ENCODE measurements around the gene STRAP.

STRAP gene

GRCh38 chr12:15880721-15881120, 1.5 kb upstream of the STRAP start:
- no peak overlapping the region for H3K4me3 ChIP-seq (ENCODE audit: low read length)
- peaks cover 34% of the 10 kb centered on the region for H3K79me2 ChIP-seq (ENCODE audit: low read length)
- H3K9me3 ChIP-seq (replicated peaks; ENCODE audit: insufficient read depth, low read length): no peaks in the 10 kb centered on the region
- no peak for DNase-seq
- H3K27me3 ChIP-seq (replicated peaks; ENCODE audit: insufficient read depth, low read length): no peaks in the 10 kb centered on the region
- H3K36me3 ChIP-seq (replicated peaks; ENCODE audit: insufficient read depth, low read length): no peaks in the 10 kb centered on the region
- H4K20me1 ChIP-seq (ENCODE audit: insufficient read depth, low read length): peaks cover 3% of the 10 kb centered on the region; the same call in 1 of the 2 replicates
- 0 out of 2 replicates have a peak, but pooled peaks cover 6% of the 10 kb centered on the region for H3F3A ChIP-seq (ENCODE audit: insufficient read depth, low read length)
- H3K4me1 ChIP-seq (ENCODE audit: low read length): 0 out of 2 replicates have a peak, but pooled peaks cover 16% of the 10 kb centered on the region
- TF ChIP-seq, protein P1, sequence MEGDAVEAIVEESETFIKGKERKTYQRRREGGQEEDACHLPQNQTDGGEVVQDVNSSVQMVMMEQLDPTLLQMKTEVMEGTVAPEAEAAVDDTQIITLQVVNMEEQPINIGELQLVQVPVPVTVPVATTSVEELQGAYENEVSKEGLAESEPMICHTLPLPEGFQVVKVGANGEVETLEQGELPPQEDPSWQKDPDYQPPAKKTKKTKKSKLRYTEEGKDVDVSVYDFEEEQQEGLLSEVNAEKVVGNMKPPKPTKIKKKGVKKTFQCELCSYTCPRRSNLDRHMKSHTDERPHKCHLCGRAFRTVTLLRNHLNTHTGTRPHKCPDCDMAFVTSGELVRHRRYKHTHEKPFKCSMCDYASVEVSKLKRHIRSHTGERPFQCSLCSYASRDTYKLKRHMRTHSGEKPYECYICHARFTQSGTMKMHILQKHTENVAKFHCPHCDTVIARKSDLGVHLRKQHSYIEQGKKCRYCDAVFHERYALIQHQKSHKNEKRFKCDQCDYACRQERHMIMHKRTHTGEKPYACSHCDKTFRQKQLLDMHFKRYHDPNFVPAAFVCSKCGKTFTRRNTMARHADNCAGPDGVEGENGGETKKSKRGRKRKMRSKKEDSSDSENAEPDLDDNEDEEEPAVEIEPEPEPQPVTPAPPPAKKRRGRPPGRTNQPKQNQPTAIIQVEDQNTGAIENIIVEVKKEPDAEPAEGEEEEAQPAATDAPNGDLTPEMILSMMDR (IDR thresholded peaks at IDR 0.05; ENCODE audit: low read length): no peak
- no peak for TF ChIP-seq EZH2phosphoT487 (IDR thresholded peaks at IDR 0.05; ENCODE audit: low read length)
- no peak for TF ChIP-seq EZH2 (optimal IDR thresholded peaks at IDR 0.05; ENCODE audit: low read depth, low read length)
- H3K27ac ChIP-seq (ENCODE audit: low read length): no peak overlapping the region
- H2AFZ ChIP-seq (ENCODE audit: low read length): no peak overlapping the region
- H3K9me2 ChIP-seq (replicated peaks; ENCODE audit: insufficient read depth, low read length): no peaks in the 10 kb centered on the region
- H3K9ac ChIP-seq (ENCODE audit: low read length): no peak overlapping the region
- H3K4me2 ChIP-seq (ENCODE audit: low read depth, low read length): no peak overlapping the region

GRCh38 chr12:15883536-15883935, 1.3 kb downstream of the STRAP start:
- H2AFZ ChIP-seq (ENCODE audit: low read length): no peak overlapping the region
- H3K4me3 ChIP-seq (ENCODE audit: low read length): peak overlapping the region; percentile 94
- no peak overlapping the region; the same call in 1 of the 2 replicates for H3K27ac ChIP-seq (ENCODE audit: low read length)
- H4K20me1 ChIP-seq (ENCODE audit: insufficient read depth, low read length): peaks cover 21% of the 10 kb centered on the region; the same call in 1 of the 2 replicates
- H3K9me3 ChIP-seq (replicated peaks; ENCODE audit: insufficient read depth, low read length): no peaks in the 10 kb centered on the region
- DNase-seq: no peak
- peak overlapping the region; percentile 93 for H3K4me2 ChIP-seq (ENCODE audit: low read depth, low read length)
- TF ChIP-seq, protein P1 (IDR thresholded peaks at IDR 0.05; ENCODE audit: low read length): no peak
- TF ChIP-seq EZH2phosphoT487 (IDR thresholded peaks at IDR 0.05; ENCODE audit: low read length): no peak
- no peak for TF ChIP-seq EZH2 (optimal IDR thresholded peaks at IDR 0.05; ENCODE audit: low read depth, low read length)
- H3K79me2 ChIP-seq (ENCODE audit: low read length): peaks cover 62% of the 10 kb centered on the region
- 0 out of 2 replicates have a peak, but pooled peaks cover 6% of the 10 kb centered on the region for H3F3A ChIP-seq (ENCODE audit: insufficient read depth, low read length)
- no peaks in the 10 kb centered on the region for H3K9me2 ChIP-seq (replicated peaks; ENCODE audit: insufficient read depth, low read length)
- H3K36me3 ChIP-seq (replicated peaks; ENCODE audit: insufficient read depth, low read length): no peaks in the 10 kb centered on the region
- H3K4me1 ChIP-seq (ENCODE audit: low read length): 0 out of 2 replicates have a peak, but pooled peaks cover 16% of the 10 kb centered on the region
- no peaks in the 10 kb centered on the region for H3K27me3 ChIP-seq (replicated peaks; ENCODE audit: insufficient read depth, low read length)
- peak overlapping the region; percentile 96; the same call in 1 of the 2 replicates for H3K9ac ChIP-seq (ENCODE audit: low read length)

- Histone ChIP-seq H3K27ac (ENCODE audit: low read length) (no peak overlapping the region), H4K20me1 (ENCODE audit: insufficient read depth, low read length) (peaks cover 21% of the 10 kb centered on the region; the same call in 1 of the 2 replicates), H3K27me3 (replicated peaks; ENCODE audit: insufficient read depth, low read length) (no peaks in the 10 kb centered on the region), H3K9ac (ENCODE audit: low read length) (no peak overlapping the region), H3K4me1 (ENCODE audit: low read length) (0 out of 2 replicates have a peak, but pooled peaks cover 10% of the 10 kb centered on the region), H3K4me3 (ENCODE audit: low read length) (no peak overlapping the region), H3F3A (ENCODE audit: insufficient read depth, low read length) (0 out of 2 replicates have a peak, but pooled peaks cover 6% of the 10 kb centered on the region), H3K9me3 (replicated peaks; ENCODE audit: insufficient read depth, low read length) (no peaks in the 10 kb centered on the region), H3K4me2 (ENCODE audit: low read depth, low read length) (no peak overlapping the region), H3K36me3 (replicated peaks; ENCODE audit: insufficient read depth, low read length) (peaks cover 3% of the 10 kb centered on the region; the same call in 1 of the 2 replicates), H2AFZ (ENCODE audit: low read length) (no peak overlapping the region), H3K79me2 (ENCODE audit: low read length) (peaks cover 79% of the 10 kb centered on the region), H3K9me2 (replicated peaks; ENCODE audit: insufficient read depth, low read length) (no peaks in the 10 kb centered on the region)
- no peak for DNase-seq
- TF ChIP-seq, protein P1 (IDR thresholded peaks at IDR 0.05; ENCODE audit: low read length): no peak
- TF ChIP-seq EZH2phosphoT487 (IDR thresholded peaks at IDR 0.05; ENCODE audit: low read length) (no peak), EZH2 (optimal IDR thresholded peaks at IDR 0.05; ENCODE audit: low read depth, low read length) (no peak)
Measured at GRCh38 chr12:15886372-15887042, 4.3 kb downstream of the STRAP start.
